ENCODE measurements around the gene MEF2C. TPM values are rescaled to one million over a fixed set of nuclear protein-coding genes. Genes with fewer than 3 reads are reported as not detected.

Gene MEF2C
- total RNA-seq, 1 donor from 2014 or later, result 57.7 TPM

GRCh38 chr5:88716101-88716500 is 166.9 kb downstream of the MEF2C start:
- DNase-seq (ENCODE audit: low spot score), result no peak

GRCh38 chr5:88715503-88715902 is 167.5 kb downstream of the MEF2C start:
- no peak for DNase-seq (ENCODE audit: low spot score)

GRCh38 chr5:88713818-88714217 is 169.2 kb downstream of the MEF2C start:
- no peak for DNase-seq (ENCODE audit: low spot score)

GRCh38 chr5:88708682-88709398 is 174.1 kb downstream of the MEF2C start:
- DNase-seq (ENCODE audit: low spot score), result no peak

GRCh38 chr5:88708021-88708420 is 175.0 kb downstream of the MEF2C start:
- DNase-seq (ENCODE audit: low spot score), result no peak

GRCh38 chr5:88707216-88707965 is 175.6 kb downstream of the MEF2C start:
- no peak for DNase-seq (ENCODE audit: low spot score)

GRCh38 chr5:88702332-88702731 is 180.7 kb downstream of the MEF2C start:
- no peak for DNase-seq (ENCODE audit: low spot score)

GRCh38 chr5:88700121-88700520 is 182.9 kb downstream of the MEF2C start:
- DNase-seq (ENCODE audit: low spot score), result no peak

- DNase-seq (ENCODE audit: low spot score), result no peak
These were observed 184.7 kb downstream of the MEF2C start for GRCh38 chr5:88698290-88698689.

GRCh38 chr5:88696466-88696865 is 186.5 kb downstream of the MEF2C start:
- no peak for DNase-seq (ENCODE audit: low spot score)

GRCh38 chr5:88695931-88696330 is 187.1 kb downstream of the MEF2C start:
- DNase-seq (ENCODE audit: low spot score), result no peak

GRCh38 chr5:88695232-88695631 is 187.8 kb downstream of the MEF2C start:
- no peak for DNase-seq (ENCODE audit: low spot score)

- no peak for DNase-seq (ENCODE audit: low spot score)
These were observed 188.8 kb downstream of the MEF2C start for GRCh38 chr5:88694023-88694679.

GRCh38 chr5:88693071-88693932 is 189.7 kb downstream of the MEF2C start:
- no peak for DNase-seq (ENCODE audit: low spot score)

GRCh38 chr5:88691945-88692868 is 190.8 kb downstream of the MEF2C start:
- no peak for DNase-seq (ENCODE audit: low spot score)

- DNase-seq (ENCODE audit: low spot score), result no peak
These were observed 191.8 kb downstream of the MEF2C start for GRCh38 chr5:88691230-88691582.

GRCh38 chr5:88690409-88691229 is 192.4 kb downstream of the MEF2C start:
- peak; percentile 72 for DNase-seq (ENCODE audit: low spot score)

GRCh38 chr5:88689668-88690408 is 193.1 kb downstream of the MEF2C start:
- no peak for DNase-seq (ENCODE audit: low spot score)

GRCh38 chr5:88688984-88689667 is 193.9 kb downstream of the MEF2C start:
- no peak for DNase-seq (ENCODE audit: low spot score)
